ENCODE measurements around the gene ANKRD23. TPM values are rescaled to one million over a fixed set of nuclear protein-coding genes. Genes with fewer than 3 reads are reported as not detected.
A peak's percentile ranks its signal among the peaks of the same experiment; 100 is the strongest.

ANKRD23 gene
- total and polyA plus RNA-seq, 2 of the 13 experiments (the other 11 are each of a cell fraction or from before 2014, with no cell fraction given): 1.5 to 1.6 TPM

DNA sequence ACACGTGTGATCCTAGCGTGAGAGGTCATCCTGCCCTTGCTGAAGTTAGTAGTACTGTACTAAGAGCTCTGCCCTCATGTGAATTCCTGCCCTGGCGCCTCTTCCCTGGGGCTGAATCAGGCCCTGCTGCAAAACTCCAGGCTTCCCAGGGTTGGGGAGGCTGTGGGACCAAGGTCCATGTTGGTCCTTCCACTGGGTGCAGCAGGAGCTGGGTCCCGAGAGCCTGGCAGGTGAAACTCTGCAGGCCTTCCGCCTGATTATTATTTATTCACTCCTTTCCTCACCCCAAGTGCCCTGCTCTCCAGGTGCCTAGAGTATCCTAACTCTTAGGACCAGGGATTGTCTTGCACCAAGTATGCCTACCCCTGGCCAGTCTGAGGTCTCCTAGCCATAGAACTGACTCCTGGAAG, 33.0 kb downstream of the ANKRD23 start (continued):
- TF ChIP-seq MATR3 (CRISPR knock-in tag; IDR thresholded peaks at IDR 0.05): no peak
- TF ChIP-seq CC2D1A (CRISPR knock-in tag; IDR thresholded peaks at IDR 0.05): no peak
- TF ChIP-seq RAD51 (IDR thresholded peaks at IDR 0.05; ENCODE audit: borderline replicate concordance): no peak
- no peak for TF ChIP-seq MYNN (CRISPR knock-in tag; IDR thresholded peaks at IDR 0.05; ENCODE audit: low read depth)
- no peak for TF ChIP-seq KDM5A (IDR thresholded peaks at IDR 0.05; ENCODE audit: borderline replicate concordance, low read length)
- peak; percentile 45 for TF ChIP-seq ASH2L (IDR thresholded peaks at IDR 0.05; ENCODE audit: insufficient read length, low read depth, low read length)
- TF ChIP-seq MED8 (CRISPR knock-in tag; IDR thresholded peaks at IDR 0.05; ENCODE audit: insufficient replicate concordance): no peak
- TF ChIP-seq, protein P1, sequence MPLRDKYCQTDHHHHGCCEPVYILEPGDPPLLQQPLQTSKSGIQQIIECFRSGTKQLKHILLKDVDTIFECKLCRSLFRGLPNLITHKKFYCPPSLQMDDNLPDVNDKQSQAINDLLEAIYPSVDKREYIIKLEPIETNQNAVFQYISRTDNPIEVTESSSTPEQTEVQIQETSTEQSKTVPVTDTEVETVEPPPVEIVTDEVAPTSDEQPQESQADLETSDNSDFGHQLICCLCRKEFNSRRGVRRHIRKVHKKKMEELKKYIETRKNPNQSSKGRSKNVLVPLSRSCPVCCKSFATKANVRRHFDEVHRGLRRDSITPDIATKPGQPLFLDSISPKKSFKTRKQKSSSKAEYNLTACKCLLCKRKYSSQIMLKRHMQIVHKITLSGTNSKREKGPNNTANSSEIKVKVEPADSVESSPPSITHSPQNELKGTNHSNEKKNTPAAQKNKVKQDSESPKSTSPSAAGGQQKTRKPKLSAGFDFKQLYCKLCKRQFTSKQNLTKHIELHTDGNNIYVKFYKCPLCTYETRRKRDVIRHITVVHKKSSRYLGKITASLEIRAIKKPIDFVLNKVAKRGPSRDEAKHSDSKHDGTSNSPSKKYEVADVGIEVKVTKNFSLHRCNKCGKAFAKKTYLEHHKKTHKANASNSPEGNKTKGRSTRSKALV (CRISPR knock-in tag; IDR thresholded peaks at IDR 0.05): no peak
- no peak for TF ChIP-seq ZFAT (CRISPR knock-in tag; conservative IDR thresholded peaks at IDR 0.05)
- TF ChIP-seq, protein P2, sequence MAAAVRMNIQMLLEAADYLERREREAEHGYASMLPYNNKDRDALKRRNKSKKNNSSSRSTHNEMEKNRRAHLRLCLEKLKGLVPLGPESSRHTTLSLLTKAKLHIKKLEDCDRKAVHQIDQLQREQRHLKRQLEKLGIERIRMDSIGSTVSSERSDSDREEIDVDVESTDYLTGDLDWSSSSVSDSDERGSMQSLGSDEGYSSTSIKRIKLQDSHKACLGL (CRISPR knock-in tag; IDR thresholded peaks at IDR 0.05): 0 out of 2 replicates have a peak, but pooled peaks have one; percentile 42
- no peak for TF ChIP-seq ATM (IDR thresholded peaks at IDR 0.05; ENCODE audit: borderline replicate concordance)
- TF ChIP-seq, protein P3, sequence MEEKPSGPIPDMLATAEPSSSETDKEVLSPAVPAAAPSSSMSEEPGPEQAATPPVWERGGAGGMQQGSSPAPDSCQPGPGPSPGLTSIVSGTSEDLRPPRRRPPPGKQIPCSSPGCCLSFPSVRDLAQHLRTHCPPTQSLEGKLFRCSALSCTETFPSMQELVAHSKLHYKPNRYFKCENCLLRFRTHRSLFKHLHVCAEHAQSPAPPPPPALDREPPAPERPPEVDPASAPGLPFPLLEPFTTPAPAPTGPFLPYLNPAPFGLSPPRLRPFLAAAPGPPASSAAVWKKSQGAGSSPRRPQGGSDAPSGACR (CRISPR knock-in tag; IDR thresholded peaks at IDR 0.05): no peak
- no peak for TF ChIP-seq ZNF569 (CRISPR knock-in tag; IDR thresholded peaks at IDR 0.05; ENCODE audit: borderline replicate concordance)
- TF ChIP-seq, protein P4, sequence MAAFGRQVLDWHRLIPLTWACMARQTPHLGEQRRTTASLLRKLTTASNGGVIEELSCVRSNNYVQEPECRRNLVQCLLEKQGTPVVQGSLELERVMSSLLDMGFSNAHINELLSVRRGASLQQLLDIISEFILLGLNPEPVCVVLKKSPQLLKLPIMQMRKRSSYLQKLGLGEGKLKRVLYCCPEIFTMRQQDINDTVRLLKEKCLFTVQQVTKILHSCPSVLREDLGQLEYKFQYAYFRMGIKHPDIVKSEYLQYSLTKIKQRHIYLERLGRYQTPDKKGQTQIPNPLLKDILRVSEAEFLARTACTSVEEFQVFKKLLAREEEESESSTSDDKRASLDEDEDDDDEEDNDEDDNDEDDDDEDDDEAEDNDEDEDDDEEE (CRISPR knock-in tag; IDR thresholded peaks at IDR 0.05): no peak
- TF ChIP-seq SRSF4 (IDR thresholded peaks at IDR 0.05; ENCODE audit: low read depth, low read length, poor library complexity, severe bottlenecking): no peak
- TF ChIP-seq ZNF3 (CRISPR knock-in tag; IDR thresholded peaks at IDR 0.05): no peak
- TF ChIP-seq, protein P5, sequence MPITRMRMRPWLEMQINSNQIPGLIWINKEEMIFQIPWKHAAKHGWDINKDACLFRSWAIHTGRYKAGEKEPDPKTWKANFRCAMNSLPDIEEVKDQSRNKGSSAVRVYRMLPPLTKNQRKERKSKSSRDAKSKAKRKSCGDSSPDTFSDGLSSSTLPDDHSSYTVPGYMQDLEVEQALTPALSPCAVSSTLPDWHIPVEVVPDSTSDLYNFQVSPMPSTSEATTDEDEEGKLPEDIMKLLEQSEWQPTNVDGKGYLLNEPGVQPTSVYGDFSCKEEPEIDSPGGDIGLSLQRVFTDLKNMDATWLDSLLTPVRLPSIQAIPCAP (CRISPR knock-in tag; IDR thresholded peaks at IDR 0.05; ENCODE audit: low read depth): no peak
- TF ChIP-seq, protein P6, sequence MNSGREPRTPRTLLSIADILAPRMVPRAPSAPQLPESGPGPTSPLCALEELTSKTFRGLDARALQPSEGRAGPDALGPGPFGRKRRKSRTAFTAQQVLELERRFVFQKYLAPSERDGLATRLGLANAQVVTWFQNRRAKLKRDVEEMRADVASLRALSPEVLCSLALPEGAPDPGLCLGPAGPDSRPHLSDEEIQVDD (CRISPR knock-in tag; IDR thresholded peaks at IDR 0.05; ENCODE audit: borderline replicate concordance): no peak
- TF ChIP-seq, protein P7, sequence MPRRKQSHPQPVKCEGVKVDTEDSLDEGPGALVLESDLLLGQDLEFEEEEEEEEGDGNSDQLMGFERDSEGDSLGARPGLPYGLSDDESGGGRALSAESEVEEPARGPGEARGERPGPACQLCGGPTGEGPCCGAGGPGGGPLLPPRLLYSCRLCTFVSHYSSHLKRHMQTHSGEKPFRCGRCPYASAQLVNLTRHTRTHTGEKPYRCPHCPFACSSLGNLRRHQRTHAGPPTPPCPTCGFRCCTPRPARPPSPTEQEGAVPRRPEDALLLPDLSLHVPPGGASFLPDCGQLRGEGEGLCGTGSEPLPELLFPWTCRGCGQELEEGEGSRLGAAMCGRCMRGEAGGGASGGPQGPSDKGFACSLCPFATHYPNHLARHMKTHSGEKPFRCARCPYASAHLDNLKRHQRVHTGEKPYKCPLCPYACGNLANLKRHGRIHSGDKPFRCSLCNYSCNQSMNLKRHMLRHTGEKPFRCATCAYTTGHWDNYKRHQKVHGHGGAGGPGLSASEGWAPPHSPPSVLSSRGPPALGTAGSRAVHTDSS (CRISPR knock-in tag; conservative IDR thresholded peaks at IDR 0.05): no peak
- TF ChIP-seq, protein P8, sequence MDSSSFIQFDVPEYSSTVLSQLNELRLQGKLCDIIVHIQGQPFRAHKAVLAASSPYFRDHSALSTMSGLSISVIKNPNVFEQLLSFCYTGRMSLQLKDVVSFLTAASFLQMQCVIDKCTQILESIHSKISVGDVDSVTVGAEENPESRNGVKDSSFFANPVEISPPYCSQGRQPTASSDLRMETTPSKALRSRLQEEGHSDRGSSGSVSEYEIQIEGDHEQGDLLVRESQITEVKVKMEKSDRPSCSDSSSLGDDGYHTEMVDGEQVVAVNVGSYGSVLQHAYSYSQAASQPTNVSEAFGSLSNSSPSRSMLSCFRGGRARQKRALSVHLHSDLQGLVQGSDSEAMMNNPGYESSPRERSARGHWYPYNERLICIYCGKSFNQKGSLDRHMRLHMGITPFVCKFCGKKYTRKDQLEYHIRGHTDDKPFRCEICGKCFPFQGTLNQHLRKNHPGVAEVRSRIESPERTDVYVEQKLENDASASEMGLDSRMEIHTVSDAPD (CRISPR knock-in tag; IDR thresholded peaks at IDR 0.05): no peak

Data from HepG2 (cell line).